HG02610 (cell line): Measurements from ENCODE around the gene TMEM107.
"Not testable (repeated sequence)": the region's sequence is repeated elsewhere in the genome, so short reads cannot be mapped to it uniquely, and the experiment has no call there.

Experiments
- ATAC-seq: cut with Tn5 transposase; IDR thresholded peaks from one replicate; pipeline ENCODE4 v1.9.1; 2021; ENCODE audit warnings: mild to moderate bottlenecking, moderate library complexity; ENCODE audit not compliant: unreplicated experiment

The TMEM107 gene

DNA sequence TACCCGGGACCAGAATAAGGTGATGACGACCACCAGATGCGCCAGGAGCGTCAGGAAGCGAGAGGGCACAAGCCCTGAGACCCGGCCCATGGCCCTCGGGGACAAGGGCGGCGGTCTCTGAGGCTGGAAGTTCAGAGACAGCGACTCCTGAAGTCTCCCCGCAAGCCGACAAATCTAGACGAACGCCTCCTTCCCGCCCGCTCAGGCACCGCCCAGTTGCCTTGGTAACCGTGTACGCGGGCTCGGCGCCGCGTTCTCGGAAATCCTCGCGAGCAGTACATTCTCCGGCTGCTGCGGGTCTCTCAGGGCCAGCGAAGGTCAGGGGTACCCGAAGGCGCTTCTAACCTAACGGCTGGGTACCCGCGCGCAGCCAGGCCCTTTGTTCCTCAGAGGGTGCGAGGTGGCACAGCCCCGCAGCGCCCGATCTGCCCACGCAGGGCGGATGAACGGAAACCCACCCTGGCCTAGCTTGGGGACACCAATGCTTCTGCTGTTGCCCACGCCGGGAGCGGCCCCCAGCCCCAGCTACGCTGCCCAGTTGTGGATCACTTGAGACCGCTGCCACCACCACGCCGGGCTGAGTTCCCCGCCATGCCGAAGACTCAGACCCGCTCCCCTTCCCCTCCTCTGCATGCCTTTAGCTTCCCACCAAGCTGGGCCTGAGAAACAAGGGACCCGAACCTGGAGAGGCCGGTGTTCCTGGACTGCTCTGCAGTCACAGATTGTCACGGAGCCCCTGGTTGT, at the start of gene TMEM107:
TSS of gene TMEM107 (minus strand) at position 184 of the 744 bp plus-strand sequence. CDS start at position 90, 94 bp downstream.
- ATAC-seq: peak; percentile 35

DNA sequence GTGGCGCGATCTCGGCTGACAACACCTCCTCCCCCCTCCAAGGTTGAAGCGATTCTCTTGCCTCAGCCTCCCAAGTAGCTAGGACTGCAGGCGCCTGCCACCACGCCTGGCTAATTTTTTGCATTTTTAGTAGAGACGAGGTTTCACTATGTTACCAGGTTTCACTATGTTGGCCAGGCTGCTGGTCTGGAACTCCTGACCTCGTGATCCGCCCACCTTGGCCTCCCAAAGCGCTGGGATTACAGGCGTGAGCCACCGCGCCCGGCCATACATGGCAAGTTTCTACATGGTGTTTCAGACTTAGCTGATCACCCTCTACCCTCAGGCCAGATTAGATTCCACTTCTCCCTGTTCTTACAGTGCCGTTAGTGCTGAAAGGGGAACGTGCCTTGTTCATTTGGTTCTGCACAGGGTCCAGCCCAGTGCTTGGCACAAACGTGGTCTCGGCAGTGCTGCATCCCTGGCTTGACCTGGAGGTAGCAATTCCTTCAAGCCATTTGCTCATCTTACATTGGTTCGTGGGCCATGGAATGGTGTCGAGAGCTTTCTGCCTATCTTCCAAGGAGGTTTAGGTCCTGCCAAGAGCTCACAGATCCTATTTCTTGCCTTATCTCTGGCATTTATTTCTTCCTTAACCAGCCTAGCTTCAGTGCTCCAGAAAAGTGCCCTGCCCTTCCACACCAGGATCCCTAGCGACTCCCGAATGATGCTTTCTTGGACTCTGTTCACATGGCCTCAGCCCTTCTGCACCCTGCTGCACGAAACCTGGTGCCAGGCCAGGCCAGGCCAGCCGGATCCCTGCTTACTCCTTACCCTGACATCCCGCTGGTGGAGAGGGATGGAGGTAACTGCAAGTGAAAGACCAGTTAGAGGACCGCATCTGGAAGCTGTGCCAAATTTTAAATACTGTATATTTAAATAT, 49.0 kb upstream of the TMEM107 start:
- no peak for ATAC-seq

DNA sequence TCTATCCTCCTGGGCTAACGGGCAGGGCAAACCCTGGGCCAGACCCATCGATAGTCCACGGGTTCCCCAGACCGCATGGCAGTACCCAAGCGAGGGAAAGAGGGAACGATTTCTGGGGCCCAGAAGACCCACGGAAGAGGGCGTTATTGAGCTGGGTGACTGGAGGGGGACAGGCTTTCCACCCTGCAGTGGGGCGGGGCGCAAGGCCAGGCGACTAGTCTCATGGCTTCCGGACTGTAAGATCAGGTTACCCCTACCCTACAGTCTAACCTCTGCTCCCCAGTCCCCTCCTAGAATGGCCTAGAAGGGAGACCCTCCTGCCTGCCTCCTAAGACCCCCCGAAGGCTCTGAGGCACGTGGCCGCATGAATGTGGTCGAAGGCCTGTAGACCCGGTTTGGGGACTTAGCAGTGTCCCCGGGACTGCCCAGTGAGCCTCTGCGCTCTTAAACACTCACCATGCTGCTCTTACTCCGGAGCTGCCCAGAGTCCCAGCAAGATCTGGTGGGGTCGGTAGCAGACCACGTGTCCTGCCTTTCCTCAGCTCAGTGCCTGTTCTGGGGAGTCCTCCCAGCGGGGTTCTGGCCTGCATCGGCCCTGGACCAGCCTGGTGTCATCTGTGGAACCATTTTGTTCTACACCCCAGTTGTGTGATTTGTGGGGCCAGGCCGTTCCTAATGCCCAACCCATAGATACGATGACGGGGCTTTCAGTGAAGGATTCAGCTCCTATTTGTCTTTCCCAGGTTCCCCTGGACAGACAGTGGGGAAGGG, 47.4 kb upstream of the TMEM107 start:
- no peak for ATAC-seq

DNA sequence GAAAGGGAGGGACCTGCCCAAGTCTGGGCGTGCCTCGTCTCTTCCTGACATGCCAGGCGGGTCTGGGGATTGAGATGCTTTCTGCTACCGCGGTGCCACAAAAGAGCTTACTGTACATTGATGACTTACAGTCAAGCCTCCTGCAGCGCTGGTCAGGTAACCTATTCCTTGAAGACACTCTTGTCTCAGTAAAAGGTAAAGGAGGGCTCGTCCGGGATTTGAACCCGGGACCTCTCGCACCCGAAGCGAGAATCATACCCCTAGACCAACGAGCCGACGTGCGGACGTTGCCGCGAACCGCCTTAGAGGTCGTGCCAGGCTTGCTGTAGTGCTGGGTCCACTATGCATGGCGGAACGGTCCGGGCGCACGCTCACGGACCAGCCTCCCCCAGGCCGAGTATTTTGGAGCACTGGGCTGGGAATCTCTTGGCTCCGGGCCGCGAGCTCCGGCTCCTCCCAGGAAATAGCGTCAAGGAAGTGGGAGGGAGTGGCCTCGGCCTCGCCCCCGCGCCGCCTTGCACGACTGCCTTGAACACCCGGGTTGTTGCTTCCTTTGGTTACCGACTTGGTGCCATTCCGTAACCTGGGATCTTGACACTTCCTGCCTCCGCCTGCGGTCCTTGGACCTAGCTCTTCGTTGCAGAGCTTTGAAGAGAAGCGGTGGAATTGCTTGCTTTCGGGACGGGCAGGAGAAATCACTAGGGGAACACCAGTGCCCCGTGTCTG, 46.6 kb upstream of the TMEM107 start:
- peak; percentile 36 for ATAC-seq

DNA sequence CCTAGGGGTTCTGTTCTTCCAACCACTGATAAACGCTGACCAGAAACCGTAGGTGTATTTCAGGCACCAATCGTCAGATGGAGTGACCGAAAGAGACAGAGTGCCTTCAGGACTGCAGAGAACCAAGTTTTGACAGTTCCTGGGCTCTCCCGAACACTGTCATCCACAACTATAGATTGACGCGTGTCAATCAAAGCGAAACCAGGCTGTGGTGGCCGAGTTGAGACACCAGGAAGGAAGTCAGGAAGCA, 46.1 kb upstream of the TMEM107 start:
- ATAC-seq: peak; percentile 27

DNA sequence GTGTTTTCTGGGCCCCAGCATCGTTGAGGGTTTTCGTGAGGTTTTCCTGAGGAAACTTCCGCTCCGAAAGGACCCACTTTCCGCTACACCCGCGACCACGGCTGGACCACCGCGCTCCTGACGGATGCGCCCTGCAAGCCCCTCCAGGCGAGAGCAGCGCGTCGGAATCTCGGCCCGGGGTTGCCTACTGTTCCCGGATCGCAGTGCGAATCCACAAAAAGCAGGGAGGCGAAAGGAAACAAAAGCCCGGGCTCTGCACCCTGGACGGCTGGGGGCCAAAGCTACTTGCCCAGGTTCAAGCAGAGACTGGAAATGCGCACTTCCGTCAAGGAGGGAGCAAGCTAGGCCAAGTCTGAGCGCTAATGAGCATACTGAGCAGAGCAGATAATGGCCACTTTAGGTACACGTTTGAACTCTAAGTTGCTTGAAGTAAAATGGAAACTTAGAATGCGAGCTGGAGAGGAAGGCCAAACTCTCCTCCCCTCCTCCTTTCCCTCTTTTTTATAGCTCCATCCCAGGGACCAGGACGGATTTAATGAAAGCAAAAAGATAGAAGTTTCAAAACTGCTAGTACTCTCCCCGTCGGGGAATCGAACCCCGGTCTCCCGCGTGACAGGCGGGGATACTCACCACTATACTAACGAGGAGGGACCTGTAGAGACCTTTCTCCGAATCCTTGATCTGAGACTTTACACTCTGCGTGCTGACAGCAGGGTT, 45.6 kb upstream of the TMEM107 start:
- peak; percentile 37 for ATAC-seq

DNA sequence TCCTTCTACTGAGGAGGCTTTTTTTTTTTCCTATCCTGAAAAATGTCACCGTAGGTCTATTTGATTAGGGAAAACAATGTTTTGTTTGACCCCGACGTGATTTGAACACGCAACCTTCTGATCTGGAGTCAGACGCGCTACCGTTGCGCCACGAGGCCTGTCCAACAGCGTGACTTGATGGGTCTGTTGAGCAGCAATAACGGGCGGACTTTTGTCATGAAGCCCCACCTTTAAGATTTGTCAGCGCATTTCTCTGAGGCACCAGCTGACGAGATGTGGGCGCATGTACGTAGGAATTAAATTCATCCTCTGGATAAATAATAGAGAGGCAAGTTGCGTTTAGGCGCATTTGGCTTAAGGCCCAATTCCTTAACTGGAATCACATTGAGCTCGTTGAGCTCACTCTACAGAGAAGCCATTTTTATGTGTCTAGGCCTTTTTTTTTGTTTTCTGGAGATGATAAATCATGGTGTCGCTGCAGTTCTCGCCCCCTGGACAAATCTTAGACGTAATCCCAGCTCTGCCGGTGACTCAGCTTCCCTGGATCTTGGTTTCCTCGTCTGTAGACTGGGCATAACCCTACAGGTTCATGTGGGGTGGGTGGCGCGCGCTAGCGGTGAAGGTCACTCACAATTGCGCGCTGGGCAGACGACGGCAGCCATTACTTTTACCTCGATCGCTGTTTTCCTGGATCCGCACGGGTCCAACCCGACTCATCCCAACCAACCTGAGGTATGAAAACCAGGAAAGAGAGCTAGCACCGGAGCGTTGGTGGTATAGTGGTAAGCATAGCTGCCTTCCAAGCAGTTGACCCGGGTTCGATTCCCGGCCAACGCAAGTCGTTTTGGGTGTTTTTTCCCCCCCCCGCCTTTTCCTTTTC, 44.8 kb upstream of the TMEM107 start:
- ATAC-seq: peak; percentile 23

DNA sequence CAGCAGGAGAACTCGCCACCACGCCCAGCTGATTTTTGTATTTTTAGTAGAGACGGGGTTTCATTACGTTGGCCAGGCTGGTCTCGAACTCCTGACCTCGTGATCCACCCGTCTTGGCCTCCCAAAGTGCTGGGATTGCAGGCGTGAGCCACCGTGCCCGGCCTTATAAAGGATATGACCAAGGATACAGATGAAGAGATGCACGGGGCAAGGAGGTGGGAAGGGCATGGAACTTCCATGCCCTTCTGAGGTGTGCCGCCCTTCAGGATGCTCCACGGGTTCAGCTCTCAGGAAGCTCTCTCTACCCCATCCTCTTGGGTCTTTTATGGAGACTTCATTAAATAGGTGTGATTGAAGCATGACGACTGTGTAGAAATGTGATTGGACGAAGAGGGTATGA, 37.8 kb upstream of the TMEM107 start:
- ATAC-seq: not testable (repeated sequence)

DNA sequence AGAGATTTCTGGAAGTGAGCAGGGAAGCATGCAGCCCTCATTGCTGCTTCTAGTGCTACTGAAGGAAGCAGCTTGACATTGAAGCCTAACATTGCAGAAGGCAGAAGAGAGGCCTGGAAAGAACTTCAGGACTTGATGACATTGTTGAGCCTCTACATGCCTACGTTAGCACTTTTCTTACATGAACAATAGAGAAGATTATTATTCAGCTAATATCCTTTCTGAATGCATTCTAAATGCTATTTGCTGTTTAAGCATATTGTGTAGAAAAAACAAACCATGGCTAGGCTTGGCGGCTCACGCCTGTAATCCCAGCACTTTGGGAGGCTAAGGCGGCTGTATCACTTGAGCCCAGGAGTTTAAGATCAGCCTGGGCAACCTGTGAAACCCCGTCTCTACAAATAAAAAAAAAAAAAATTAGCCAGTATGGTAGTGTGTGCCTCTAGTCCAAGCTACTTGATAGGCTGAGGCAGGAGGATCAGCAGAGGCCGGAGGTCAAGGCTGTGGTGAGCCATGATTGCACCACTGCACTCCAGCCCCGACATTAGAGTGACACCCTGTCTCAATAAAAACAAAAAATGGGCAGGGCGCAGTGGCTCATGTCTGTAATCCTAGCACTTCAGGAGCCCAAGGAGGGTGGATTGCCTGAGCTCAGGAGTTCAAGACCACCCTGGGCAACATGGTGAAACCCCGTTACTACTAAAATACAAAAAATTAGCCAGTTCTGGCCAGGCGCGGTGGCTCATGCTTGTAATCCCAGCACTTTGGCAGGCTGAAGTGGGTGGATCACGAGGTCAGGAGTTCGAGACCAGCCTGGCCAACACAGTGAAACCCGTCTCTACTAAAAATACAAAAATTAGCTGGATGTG, 36.4 kb upstream of the TMEM107 start:
- ATAC-seq: no peak

DNA sequence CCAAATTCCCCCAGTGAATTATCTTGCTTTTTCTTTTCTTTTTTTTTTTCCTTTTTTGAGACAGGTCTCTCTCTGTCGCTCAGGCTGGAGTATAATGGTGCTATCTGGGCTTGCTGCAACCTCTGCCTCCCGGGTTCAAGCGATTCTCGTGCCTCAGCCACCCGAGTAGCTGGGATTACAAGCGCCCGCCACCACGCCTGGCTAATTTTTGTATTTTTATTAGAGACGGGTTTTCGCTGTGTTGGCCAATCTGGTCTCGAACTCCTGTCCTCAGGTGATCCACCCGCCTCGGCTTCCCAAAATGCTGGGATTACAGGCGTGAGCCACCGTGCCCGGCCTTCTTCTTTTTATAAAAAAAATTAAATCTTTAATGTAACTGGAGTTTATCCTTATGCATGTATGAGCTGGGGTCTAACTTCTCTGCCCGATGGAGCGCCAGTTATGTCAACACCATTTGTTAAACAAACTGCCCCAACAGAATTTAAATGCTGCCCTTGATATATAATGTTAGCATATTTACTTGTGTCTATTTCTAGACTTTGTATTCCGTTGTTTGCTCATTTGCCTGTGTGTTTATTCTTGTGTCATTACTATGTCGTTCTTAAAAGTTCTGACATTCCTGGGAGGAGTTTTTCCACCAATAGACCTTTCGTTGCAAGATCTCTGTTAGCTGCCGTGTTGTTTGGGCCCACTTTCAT, 34.7 kb upstream of the TMEM107 start:
- ATAC-seq: no peak

DNA sequence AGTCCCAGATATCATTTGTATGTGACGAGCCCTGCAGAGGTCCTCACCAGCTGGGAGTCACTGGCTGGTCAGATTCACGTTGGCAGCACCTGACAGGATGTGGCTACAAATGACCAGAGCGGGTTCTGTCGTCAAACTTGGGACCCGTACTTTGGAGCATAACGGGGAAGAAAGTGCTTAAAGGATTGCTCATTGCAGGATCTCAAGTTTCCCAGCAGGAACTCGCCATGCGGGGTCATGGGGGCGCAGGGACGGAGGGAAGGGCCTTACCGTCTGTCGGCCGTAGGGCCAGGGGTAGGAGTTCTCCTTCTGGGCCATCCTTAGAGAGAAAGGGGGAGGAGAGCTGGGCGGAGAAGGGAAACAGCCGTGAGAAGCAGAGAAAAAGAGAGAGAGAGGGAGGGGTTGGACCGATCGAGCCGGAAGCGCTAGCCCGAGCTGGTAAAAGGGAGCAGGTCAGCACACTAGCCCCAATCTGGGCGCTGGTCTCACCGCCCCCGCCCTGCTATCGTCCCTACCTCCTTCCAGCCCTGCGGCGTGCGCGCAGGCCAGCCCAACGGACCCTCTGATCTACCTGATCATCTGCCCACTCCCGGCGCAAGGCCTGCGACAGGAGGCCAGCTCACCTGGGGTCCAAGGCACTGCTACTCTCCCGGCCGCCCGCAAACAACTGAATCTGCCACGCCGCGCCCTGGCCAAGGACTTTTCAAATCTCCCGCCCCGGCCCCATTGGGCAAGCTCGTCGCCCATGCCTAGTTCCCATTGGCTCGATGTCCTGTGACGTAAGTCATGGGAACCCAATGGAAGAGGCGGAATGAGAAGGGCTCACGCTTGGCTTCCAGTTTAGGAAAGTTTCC, 34.0 kb upstream of the TMEM107 start, which contains the start of gene AURKB:
TSS of gene AURKB (minus strand) at position 669 of the 854 bp plus-strand sequence. CDS start at position 318, 351 bp downstream.
- peak; percentile 83 for ATAC-seq

DNA sequence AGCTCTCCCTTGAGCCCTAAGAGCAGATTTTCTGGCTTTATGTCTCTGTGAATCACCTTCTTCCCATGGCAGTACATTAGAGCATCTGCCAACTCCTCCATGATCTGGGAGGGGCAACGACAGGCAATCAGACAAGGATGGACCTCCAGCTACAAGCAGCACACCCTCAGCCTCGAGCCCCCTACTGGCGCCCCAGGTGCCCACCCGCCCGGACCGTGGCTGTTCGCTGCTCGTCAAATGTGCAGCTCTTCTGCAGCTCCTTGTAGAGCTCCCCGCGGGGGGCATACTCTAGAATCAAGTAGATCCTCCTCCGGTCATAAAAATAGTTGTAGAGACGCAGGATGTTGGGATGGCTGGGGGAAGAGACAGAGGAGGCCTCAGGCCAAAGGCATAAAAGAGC, 30.4 kb upstream of the TMEM107 start:
- no peak for ATAC-seq

DNA sequence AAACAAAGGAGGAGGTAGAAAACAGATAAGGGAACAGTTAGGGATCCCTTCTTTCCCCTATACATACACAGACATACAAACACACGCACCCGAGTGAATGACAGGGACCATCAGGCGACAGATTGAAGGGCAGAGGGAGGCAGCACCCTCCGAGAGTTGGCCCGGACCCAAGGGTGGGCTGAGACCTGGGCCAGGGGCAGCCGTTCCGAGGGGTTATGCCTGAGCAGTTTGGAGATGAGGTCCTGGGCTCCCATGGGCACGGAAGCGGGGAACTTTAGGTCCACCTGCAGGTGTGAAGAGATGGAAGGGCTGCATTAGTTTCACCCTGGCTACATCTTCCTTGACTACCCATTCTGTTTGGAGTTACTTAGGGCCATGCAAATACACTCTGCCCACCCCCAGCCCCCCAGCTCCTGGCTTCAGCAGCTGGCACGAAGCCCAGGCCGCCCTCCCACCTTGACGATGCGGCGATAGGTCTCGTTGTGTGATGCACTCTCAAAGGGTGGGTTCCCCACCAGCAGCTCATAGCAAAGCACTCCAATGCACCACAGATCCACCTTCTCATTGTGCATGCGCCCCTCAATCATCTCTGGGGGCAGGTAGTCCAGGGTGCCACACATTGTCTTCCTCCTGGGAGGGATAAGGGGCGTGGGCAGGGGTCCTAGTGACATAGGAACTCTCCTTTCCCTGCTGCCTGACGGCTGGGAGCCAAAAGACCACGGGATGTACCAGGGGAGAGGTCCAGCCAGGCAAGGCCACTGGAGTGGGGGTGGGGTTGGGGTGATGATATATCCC, 28.8 kb upstream of the TMEM107 start:
- no peak for ATAC-seq

DNA sequence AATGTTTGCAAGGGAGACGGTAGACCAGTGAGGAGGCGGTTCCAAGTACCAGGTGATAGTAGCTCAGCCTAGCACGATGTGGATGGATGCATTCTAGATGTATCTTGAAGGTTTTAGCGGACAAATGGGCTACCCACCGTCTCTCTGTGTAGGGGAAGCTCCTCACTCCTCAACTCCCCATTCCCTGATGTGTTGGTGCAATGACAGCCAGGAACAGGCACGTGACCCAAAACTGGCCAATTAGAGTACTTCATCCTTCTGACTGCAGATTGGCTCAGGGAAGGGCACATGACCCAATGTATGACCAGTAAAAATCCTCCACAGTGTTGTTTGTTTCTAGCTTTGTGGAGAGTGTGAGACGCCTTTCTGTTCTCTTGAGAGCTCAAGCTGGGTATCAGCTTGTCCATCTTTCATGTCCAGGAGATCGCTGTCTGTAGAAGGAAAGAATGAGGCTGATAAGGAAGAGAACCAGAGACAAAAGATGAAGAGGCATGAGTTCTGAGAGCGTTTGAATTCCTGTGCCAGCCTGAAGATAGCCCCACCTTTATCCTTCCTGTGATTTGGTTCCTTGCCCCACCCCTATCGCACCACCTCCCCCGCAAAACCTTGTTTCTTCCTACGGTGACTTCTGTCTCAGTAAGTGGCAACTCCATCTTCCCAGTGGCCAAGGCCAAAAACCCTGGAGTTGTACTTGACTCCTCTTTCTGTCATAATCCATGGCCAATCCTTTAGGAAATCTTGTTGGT, 16.1 kb upstream of the TMEM107 start:
- ATAC-seq: peak; percentile 33

DNA sequence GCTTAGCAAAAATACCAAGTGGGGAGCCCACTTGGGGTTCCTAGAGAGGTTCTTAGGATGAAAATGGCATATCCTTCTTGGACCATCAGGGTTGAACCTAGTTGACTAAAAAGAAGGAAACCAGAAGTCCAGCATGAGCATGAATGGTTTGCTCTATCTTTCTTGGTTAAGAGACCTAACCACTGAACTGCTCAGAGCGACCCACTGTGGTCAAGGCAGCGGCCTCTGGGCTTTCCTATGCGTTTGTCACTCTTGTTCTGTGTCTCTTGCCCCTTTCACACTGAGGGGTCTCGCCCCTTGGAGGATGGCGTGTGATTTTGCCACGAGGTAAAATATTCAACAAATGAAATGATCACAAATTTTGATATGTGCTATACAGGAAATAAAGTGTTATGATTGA, 14.3 kb upstream of the TMEM107 start:
- no peak for ATAC-seq
